Measurements from ENCODE around the gene COL5A1. TPM values are rescaled to one million over a fixed set of nuclear protein-coding genes. Genes with fewer than 3 reads are reported as not detected.

Gene COL5A1
- polyA plus RNA-seq, 3 donors: 0.01 TPM; not detected in 2

DNA sequence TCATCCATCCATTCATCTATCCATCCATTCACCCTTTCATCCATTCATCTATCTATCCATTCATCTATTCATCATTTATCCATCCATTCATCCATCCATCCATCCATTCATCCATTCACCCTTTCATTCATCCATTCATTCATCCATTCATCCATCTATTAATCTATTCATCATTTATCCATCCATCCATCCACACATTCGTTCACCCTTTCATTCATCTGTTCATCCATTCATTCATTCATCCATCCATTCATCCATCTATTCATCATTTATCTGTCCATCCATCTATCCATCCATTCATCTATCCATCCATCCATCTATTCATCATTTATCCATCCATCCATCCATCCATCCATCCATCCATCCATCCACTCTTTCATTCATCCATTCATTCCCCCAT, 205.1 kb downstream of the COL5A1 start:
- H3K9me3 Mint-ChIP-seq: peaks cover 3 to 26% (median 17%) of the 10 kb centered on the region in 7 donors
- H3K36me3 ChIP-seq (replicated peaks in 1 of 2; ENCODE audit: control insufficient read depth in 1 of 2, insufficient read depth in 2 of 2, low read length in 2 of 2): no peaks in the 10 kb centered on the region

DNA sequence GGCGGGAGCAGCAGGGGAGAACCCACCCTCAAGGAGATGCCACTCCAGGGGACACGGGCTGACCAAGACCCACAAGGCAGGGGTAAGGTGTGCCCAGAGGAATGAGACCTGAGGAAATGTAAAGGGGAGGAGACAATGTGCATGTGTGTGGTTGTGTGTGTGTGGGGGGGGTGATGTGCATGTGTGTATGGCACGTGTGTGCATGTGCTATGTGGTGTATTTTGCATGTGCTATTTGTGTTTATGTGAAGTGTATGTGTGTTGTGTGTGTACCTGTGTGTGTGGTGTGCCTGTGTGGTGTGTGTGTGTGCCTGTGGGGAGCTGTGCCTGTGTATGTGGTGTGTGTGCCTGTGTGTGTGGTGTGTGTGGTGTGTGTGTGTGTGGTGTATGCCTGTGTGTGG, 205.5 kb downstream of the COL5A1 start:
- no peak overlapping the region for H3K27ac ChIP-seq (ENCODE audit: low read depth in 1 of 2, low read length in 2 of 2)
- no peak for DNase-seq
- H4K20me1 ChIP-seq (ENCODE audit: insufficient read depth, low read length): no peaks in the 10 kb centered on the region
- Mint-ChIP-seq H3K4me1 (peaks cover 1% of the 10 kb centered on the region), H3K36me3 (no peaks in the 10 kb centered on the region), H3K27ac (no peak overlapping the region), H3K27me3 (ENCODE audit: low read depth in 3 of 3) (peaks cover 2 to 10% (median 9%) of the 10 kb centered on the region in 3 donors), H3K4me3 (no peak overlapping the region), H3K9me3 (peaks cover 3 to 26% (median 17%) of the 10 kb centered on the region in 7 donors)
- H2AFZ ChIP-seq (ENCODE audit: insufficient read depth, low read depth, low read length, poor library complexity, severe bottlenecking): no peak overlapping the region
- no peak overlapping the region for H3K4me2 ChIP-seq (replicated peaks; ENCODE audit: extremely low read depth, low read length, poor library complexity, severe bottlenecking)
- H3K4me1 ChIP-seq (ENCODE audit: control insufficient read depth in 1 of 2, insufficient read depth in 2 of 2, low read length in 2 of 2): no peaks in the 10 kb centered on the region
- no peak overlapping the region for H3K9ac ChIP-seq (ENCODE audit: insufficient read depth, low read length, poor library complexity, severe bottlenecking)
- no peak overlapping the region for H3K4me3 ChIP-seq (replicated peaks in 1 of 3; ENCODE audit: low read depth in 2 of 3, low read length in 3 of 3)
- H3K9me3 ChIP-seq (replicated peaks in 1 of 2; ENCODE audit: control insufficient read depth in 1 of 2, insufficient read depth in 1 of 2, low read length in 2 of 2): peaks cover 11 to 29% of the 10 kb centered on the region in 2 donors
- H3K36me3 ChIP-seq (replicated peaks in 1 of 2; ENCODE audit: control insufficient read depth in 1 of 2, insufficient read depth in 2 of 2, low read length in 2 of 2): no peaks in the 10 kb centered on the region
- WGBS (ENCODE audit: insufficient coverage): 76% methylated on average over 2 of the region's 3 CpGs
- H3K79me2 ChIP-seq (ENCODE audit: insufficient read depth, low read length): no peaks in the 10 kb centered on the region
- TF ChIP-seq, protein P1, sequence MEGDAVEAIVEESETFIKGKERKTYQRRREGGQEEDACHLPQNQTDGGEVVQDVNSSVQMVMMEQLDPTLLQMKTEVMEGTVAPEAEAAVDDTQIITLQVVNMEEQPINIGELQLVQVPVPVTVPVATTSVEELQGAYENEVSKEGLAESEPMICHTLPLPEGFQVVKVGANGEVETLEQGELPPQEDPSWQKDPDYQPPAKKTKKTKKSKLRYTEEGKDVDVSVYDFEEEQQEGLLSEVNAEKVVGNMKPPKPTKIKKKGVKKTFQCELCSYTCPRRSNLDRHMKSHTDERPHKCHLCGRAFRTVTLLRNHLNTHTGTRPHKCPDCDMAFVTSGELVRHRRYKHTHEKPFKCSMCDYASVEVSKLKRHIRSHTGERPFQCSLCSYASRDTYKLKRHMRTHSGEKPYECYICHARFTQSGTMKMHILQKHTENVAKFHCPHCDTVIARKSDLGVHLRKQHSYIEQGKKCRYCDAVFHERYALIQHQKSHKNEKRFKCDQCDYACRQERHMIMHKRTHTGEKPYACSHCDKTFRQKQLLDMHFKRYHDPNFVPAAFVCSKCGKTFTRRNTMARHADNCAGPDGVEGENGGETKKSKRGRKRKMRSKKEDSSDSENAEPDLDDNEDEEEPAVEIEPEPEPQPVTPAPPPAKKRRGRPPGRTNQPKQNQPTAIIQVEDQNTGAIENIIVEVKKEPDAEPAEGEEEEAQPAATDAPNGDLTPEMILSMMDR (IDR thresholded peaks at IDR 0.05): no peak
- intact Hi-C loops (cut with micrococcal nuclease): no loop called here
- no peaks in the 10 kb centered on the region for H3K27me3 ChIP-seq (ENCODE audit: control insufficient read depth in 2 of 2, insufficient read depth in 2 of 2, low read length in 2 of 2)

More for the DNA sequence above, 205.1 kb downstream of the COL5A1 start:
- Histone ChIP-seq H4K20me1 (ENCODE audit: insufficient read depth, low read length) (no peaks in the 10 kb centered on the region), H3K9me3 (replicated peaks in 1 of 2; ENCODE audit: control insufficient read depth in 1 of 2, insufficient read depth in 1 of 2, low read length in 2 of 2) (peaks cover 11 to 29% of the 10 kb centered on the region in 2 donors), H2AFZ (ENCODE audit: insufficient read depth, low read depth, low read length, poor library complexity, severe bottlenecking) (no peak overlapping the region), H3K4me1 (ENCODE audit: control insufficient read depth in 1 of 2, insufficient read depth in 2 of 2, low read length in 2 of 2) (no peaks in the 10 kb centered on the region), H3K4me2 (replicated peaks; ENCODE audit: extremely low read depth, low read length, poor library complexity, severe bottlenecking) (no peak overlapping the region), H3K4me3 (replicated peaks in 1 of 3; ENCODE audit: low read depth in 2 of 3, low read length in 3 of 3) (no peak overlapping the region), H3K27me3 (ENCODE audit: control insufficient read depth in 2 of 2, insufficient read depth in 2 of 2, low read length in 2 of 2) (no peaks in the 10 kb centered on the region), H3K79me2 (ENCODE audit: insufficient read depth, low read length) (no peaks in the 10 kb centered on the region), H3K27ac (ENCODE audit: low read depth in 1 of 2, low read length in 2 of 2) (no peak overlapping the region), H3K9ac (ENCODE audit: insufficient read depth, low read length, poor library complexity, severe bottlenecking) (no peak overlapping the region)
- H3K27me3 Mint-ChIP-seq (ENCODE audit: low read depth in 3 of 3): peaks cover 2 to 10% (median 9%) of the 10 kb centered on the region in 3 donors
- no peak for DNase-seq
- no peaks in the 10 kb centered on the region for H3K36me3 Mint-ChIP-seq
- no peak overlapping the region for H3K4me3 Mint-ChIP-seq
- peaks cover 1% of the 10 kb centered on the region for H3K4me1 Mint-ChIP-seq
- H3K27ac Mint-ChIP-seq: no peak overlapping the region
- TF ChIP-seq, protein P1 (IDR thresholded peaks at IDR 0.05): no peak
- intact Hi-C loops (cut with micrococcal nuclease): no loop called here
- 86% methylated on average over 1 of the region's 1 CpG for WGBS (ENCODE audit: insufficient coverage)

All from CD14-positive monocyte (primary cell).